Endothelial cell of umbilical vein (primary cell): Measurements from ENCODE around the gene FOXI2. TPM values are rescaled to one million over a fixed set of nuclear protein-coding genes. Genes with fewer than 3 reads are reported as not detected.

Experiments
- BruUV-seq: library from RNA; stranded (reverse); fragments of 400-500 nt; replicated peaks from 2 replicates; lab custom pipeline; 2021; lab: Mats Ljungman, UMichigan
- CTCF ChIA-PET: fragments of 300-600, 350-600 bp; sonication (Branson Sonifier 250); formaldehyde crosslinking; loops from one replicate; lab custom pipeline; 2021; ENCODE audit warnings: antibody characterized with exemption, inconsistent platforms; lab: Charles Lee
- POLR2A ChIA-PET: fragments of 300-600, 350-600 bp; sonication (Branson Sonifier 250); formaldehyde crosslinking; loops from one replicate; lab custom pipeline; 2021; ENCODE audit warnings: antibody characterized with exemption, inconsistent platforms; lab: Charles Lee
- DNase-seq: peaks from one replicate; pipeline ENCODE4 v3.0.0-alpha.2; 2011; ENCODE audit warnings: low read depth, low spot score
- FAIRE-seq: peaks from 2 replicates; lab custom pipeline; 2011; peaks lifted over from hg19 to GRCh38; lab: Jason Lieb, UNC
- H2AFZ ChIP-seq: 2 replicates; pipeline ENCODE4 v1.6.0; 2012; ENCODE audit warnings: low read depth, low read length, control low read depth, inconsistent platforms
- H3K27ac ChIP-seq: 2 replicates; pipeline ENCODE4 v1.5.1; 2011; ENCODE audit warnings: low read depth, mild to moderate bottlenecking, control low read depth, low read length, moderate library complexity; ENCODE audit not compliant: insufficient read depth
- H3K27me3 ChIP-seq, 2 experiments: 2 replicates each; pipeline versions ENCODE4 v1.6.0 to v1.6.1; 2011; ENCODE audit warnings: low read length in 2 of 2, mixed read lengths in 1 of 2; ENCODE audit not compliant: control insufficient read depth in 2 of 2, insufficient read depth in 2 of 2
- H3K36me3 ChIP-seq, 2 experiments: 2 replicates in 1 of 2; 3 replicates in 1 of 2; pipeline ENCODE4 v1.5.1; 2011; ENCODE audit warnings: low read length in 2 of 2, mild to moderate bottlenecking in 1 of 2, moderate library complexity in 1 of 2; ENCODE audit not compliant: control insufficient read depth in 2 of 2, insufficient read depth in 2 of 2; ENCODE audit errors: extremely low read depth in 1 of 2
- H3K4me1 ChIP-seq: 3 replicates; pipeline ENCODE4 v1.5.1; 2011; ENCODE audit warnings: mild to moderate bottlenecking, low read length; ENCODE audit not compliant: control insufficient read depth, insufficient read depth; ENCODE audit errors: extremely low read depth
- H3K4me2 ChIP-seq: 2 replicates; pipeline ENCODE4 v1.6.1; 2011; ENCODE audit warnings: low read length, control low read depth, mixed read lengths; ENCODE audit not compliant: insufficient read depth
- H3K4me3 ChIP-seq, 3 experiments: fragments of 200-600 bp in 1 of 3; sonication (generic), shearing (Covaris generic) in 1 of 3; replicated peaks in 1 of 3; 2 replicates each; pipeline ENCODE4 v1.5.1; 2011 to 2016; ENCODE audit warnings: control low read depth in 3 of 3, low read length in 3 of 3, mild to moderate bottlenecking in 2 of 3, inconsistent platforms in 1 of 3, low read depth in 1 of 3, moderate library complexity in 1 of 3; ENCODE audit not compliant: insufficient read depth in 1 of 3
- H3K79me2 ChIP-seq: 2 replicates; pipeline ENCODE4 v1.6.0; 2012; ENCODE audit warnings: low read length, inconsistent platforms; ENCODE audit not compliant: control insufficient read depth, insufficient read depth
- H3K9ac ChIP-seq: replicated peaks from 2 replicates; pipeline ENCODE3; 2011; ENCODE audit warnings: low read length, control low read depth; ENCODE audit not compliant: insufficient read depth; ENCODE audit errors: extremely low read depth
- H3K9me1 ChIP-seq: replicated peaks from 3 replicates; pipeline ENCODE4 v1.6.0; 2011; ENCODE audit warnings: mild to moderate bottlenecking, low read length; ENCODE audit not compliant: control insufficient read depth, insufficient read depth; ENCODE audit errors: extremely low read depth
- H3K9me3 ChIP-seq: replicated peaks from 2 replicates; pipeline ENCODE4 v1.5.1; 2012; ENCODE audit warnings: low read length, inconsistent platforms; ENCODE audit not compliant: control insufficient read depth, insufficient read depth
- H4K20me1 ChIP-seq: replicated peaks from 2 replicates; pipeline ENCODE3; 2011; ENCODE audit warnings: mild to moderate bottlenecking, low read length; ENCODE audit not compliant: control insufficient read depth, insufficient read depth; ENCODE audit errors: extremely low read depth
- EZH2 ChIP-seq: IDR thresholded peaks from 2 replicates; pipeline ENCODE4 v1.6.1; 2012; ENCODE audit warnings: borderline replicate concordance, low read depth, mild to moderate bottlenecking, moderate library complexity, low read length, inconsistent platforms; ENCODE audit not compliant: severe bottlenecking
- FOS ChIP-seq: IDR thresholded peaks from 2 replicates; pipeline ENCODE4 v1.6.1; 2011; ENCODE audit warnings: mild to moderate bottlenecking, low read length, moderate library complexity, borderline replicate concordance; ENCODE audit not compliant: insufficient read depth
- GATA2 ChIP-seq: IDR thresholded peaks from 2 replicates; pipeline ENCODE4 v1.7.0; 2011; ENCODE audit warnings: low read depth, mild to moderate bottlenecking, moderate library complexity, mixed read lengths, low read length; ENCODE audit not compliant: insufficient read length, insufficient read depth
- JUN ChIP-seq: IDR thresholded peaks from 2 replicates; pipeline ENCODE4 v1.6.1; 2011; ENCODE audit warnings: borderline replicate concordance, low read depth; ENCODE audit not compliant: insufficient read length, insufficient read depth
- MAX ChIP-seq: IDR thresholded peaks from 2 replicates; pipeline ENCODE4 v1.6.1; 2011; ENCODE audit not compliant: insufficient read depth, insufficient read length
- MYC ChIP-seq: IDR thresholded peaks from one replicate; pipeline ENCODE4 v1.6.1; 2011; ENCODE audit warnings: mild to moderate bottlenecking, low read depth, low read length
- POLR2A ChIP-seq: IDR thresholded peaks from 2 replicates; pipeline ENCODE4 v1.6.1; 2012; ENCODE audit warnings: low read depth, mild to moderate bottlenecking, control low read depth, low read length
- dilution Hi-C: fragments of 300-500 bp; cut with MboI; formaldehyde crosslinking; loops from one replicate; pipeline ENCODE4 v1.15.0; 2019; ENCODE audit warnings: low sequenced_read_pairs; ENCODE audit not compliant: extremely low pct_ligation_motif_present
- intact Hi-C: fragments of 100-400 bp; cut with micrococcal nuclease; formaldehyde crosslinking; loops from one replicate; pipeline ENCODE4 v1.10.0; 2022
- polyA plus RNA-seq, 4 experiments: library from polyadenylated mRNA; depleted of rRNA in 3 of 4; stranded (reverse) in 3 of 4; unstranded in 1 of 4; fragments of >200 nt; gene quantifications; 2 replicates each; pipeline versions ENCODE4 v1.2.1 to v1.2.3, GENCODE V29; 2011 to 2012; ENCODE audit warnings: missing spikeins in 1 of 4
- total RNA-seq: library from RNA; stranded (reverse); gene quantifications from 2 replicates; pipeline ENCODE4 v1.2.3, GENCODE V29; 2021

FOXI2 gene
- total and polyA plus RNA-seq, 2 donors (not counting 3 experiments of a cell fraction or from before 2014, with no cell fraction given): not detected

GRCh38 chr10:127715249-127715648 is 21.7 kb upstream of the FOXI2 start:
- ChIA-PET CTCF (interaction anchor here (0.6 to 2.1 kb wide), 19 partner anchors 9 to 491 kb away, joined by 3 to 67 read pairs (median 5); no protein-coding TSS in a partner anchor), POLR2A (no interaction called here)
- Histone ChIP-seq H3K79me2 (no peaks in the 10 kb centered on the region), H3K4me2 (no peak overlapping the region), H3K36me3 (no peaks in the 10 kb centered on the region), H3K9me3 (no peaks in the 10 kb centered on the region), H3K4me3 (no peak overlapping the region), H4K20me1 (no peaks in the 10 kb centered on the region), H3K4me1 (no peaks in the 10 kb centered on the region), H3K27me3 (no peaks in the 10 kb centered on the region), H2AFZ (no peak overlapping the region), H3K9ac (no peak overlapping the region), H3K9me1 (no peaks in the 10 kb centered on the region), H3K27ac (no peak overlapping the region)
- TF ChIP-seq EZH2 (no peak), MYC (no peak), MAX (no peak), FOS (no peak), GATA2 (no peak), JUN (no peak), POLR2A (no peak)
- dilution Hi-C loops (no loop called here), intact Hi-C loops (loop anchor here (1.0 to 5.0 kb wide), 2 partner anchors 362 to 435 kb away; no protein-coding TSS in a partner anchor)
- DNase-seq (no peak), FAIRE-seq (no peak)
- BruUV-seq: no TSS peak
